PFSK-1 (cell line): Measurements from ENCODE around the gene CATSPER4.

Source experiments
- FOXP2 ChIP-seq: optimal IDR thresholded peaks from 2 replicates; pipeline ENCODE3; 2011; ENCODE audit warnings: borderline replicate concordance, control low read depth, inconsistent platforms; ENCODE audit not compliant: insufficient read depth; ENCODE audit errors: extremely low read length, extremely low read depth
- POLR2AphosphoS5 ChIP-seq: IDR thresholded peaks from 2 replicates; pipeline ENCODE4 v1.6.1; 2012; ENCODE audit warnings: low read depth, mild to moderate bottlenecking, control low read depth, low read length, moderate library complexity
- REST ChIP-seq, 2 experiments: IDR thresholded peaks; 2 replicates each; pipeline versions ENCODE4 v1.6.1 to v1.8.0; 2011 to 2012; ENCODE audit warnings: low read depth in 2 of 2, low read length in 2 of 2, control low read depth in 1 of 2, inconsistent platforms in 1 of 2, mild to moderate bottlenecking in 1 of 2, moderate library complexity in 1 of 2; ENCODE audit not compliant: insufficient read depth in 1 of 2
- SIN3A ChIP-seq: IDR thresholded peaks from 2 replicates; pipeline ENCODE4 v1.6.1; 2012; ENCODE audit warnings: mild to moderate bottlenecking, low read length, moderate library complexity, borderline replicate concordance; ENCODE audit not compliant: insufficient read depth
- TAF1 ChIP-seq: IDR thresholded peaks from 2 replicates; pipeline ENCODE4 v1.6.1; 2012; ENCODE audit warnings: low read length, control low read depth, borderline replicate concordance; ENCODE audit not compliant: insufficient read depth

The CATSPER4 gene

DNA sequence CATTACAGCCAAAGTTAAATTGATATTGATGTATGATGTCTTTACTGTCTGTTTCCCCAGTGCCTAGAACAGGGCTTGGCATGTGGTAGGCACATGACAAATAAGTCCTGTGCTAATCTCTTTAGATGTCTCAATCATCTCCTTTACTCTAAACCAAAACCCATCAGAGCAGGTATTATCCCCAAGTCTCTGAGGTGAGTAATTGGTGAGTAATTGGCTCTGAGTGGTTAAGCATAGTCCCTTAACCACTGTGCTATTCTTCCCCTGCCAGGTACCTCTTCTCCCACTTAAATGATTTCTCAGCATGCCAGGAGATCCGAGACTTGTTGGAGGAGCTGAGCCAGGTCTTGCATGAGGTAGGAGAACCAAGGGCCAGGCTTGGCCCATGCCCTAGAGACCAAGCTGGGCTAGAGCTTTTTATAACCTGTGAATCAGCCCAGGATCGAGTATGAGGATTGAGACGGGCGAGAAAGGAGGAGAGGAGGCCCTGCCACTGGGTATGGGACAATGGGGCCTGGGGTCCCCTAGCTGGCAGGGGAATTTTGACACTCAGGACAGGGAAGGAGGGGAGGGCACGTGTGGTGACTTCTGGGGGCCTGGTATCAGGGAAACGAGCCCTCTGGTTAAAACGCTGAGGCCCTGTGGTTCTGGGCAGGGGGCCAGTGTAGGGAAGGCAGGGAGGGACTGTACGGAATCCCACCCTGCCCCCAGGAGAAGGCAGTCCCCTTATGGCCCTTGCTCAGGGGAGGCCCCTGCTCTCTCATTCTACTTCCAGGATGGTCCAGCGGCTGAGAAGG lies 8.6 kb upstream of the CATSPER4 start:
- no peak for TF ChIP-seq REST (IDR thresholded peaks at IDR 0.05; ENCODE audit: insufficient read depth in 1 of 2, low read depth in 2 of 2, low read length in 2 of 2)
- TF ChIP-seq TAF1, result no peak
- TF ChIP-seq POLR2AphosphoS5, result no peak
- TF ChIP-seq SIN3A, result no peak
- TF ChIP-seq FOXP2, result no peak

GRCh38 chr1:26182383-26182696 lies 8.1 kb upstream of the CATSPER4 start:
- TF ChIP-seq REST (IDR thresholded peaks at IDR 0.05; ENCODE audit: insufficient read depth in 1 of 2, low read depth in 2 of 2, low read length in 2 of 2), result no peak
- no peak for TF ChIP-seq FOXP2
- no peak for TF ChIP-seq SIN3A
- TF ChIP-seq TAF1, result no peak
- TF ChIP-seq POLR2AphosphoS5, result no peak

DNA sequence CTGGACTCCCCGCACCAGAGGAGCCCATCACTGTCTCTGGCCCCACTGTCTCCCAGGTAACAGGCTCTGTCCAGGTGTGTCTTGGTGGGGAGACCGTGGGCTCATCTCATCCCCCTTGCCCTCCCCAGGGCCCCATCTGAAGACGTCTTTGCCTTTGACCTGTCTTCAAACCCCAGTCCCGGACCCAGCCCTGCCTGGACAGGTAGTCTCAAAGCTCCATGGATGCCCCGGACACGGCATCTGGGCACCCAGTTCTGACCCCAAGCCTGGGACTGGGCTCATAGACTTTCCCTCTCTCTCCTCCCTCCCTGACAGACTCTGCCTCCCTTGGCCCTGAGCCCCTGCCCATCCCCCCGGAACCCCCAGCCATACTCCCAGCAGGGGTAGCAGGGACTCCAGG lies 6.3 kb upstream of the CATSPER4 start:
- no peak for TF ChIP-seq POLR2AphosphoS5
- no peak for TF ChIP-seq FOXP2
- TF ChIP-seq TAF1, result no peak
- TF ChIP-seq REST (IDR thresholded peaks at IDR 0.05; ENCODE audit: insufficient read depth in 1 of 2, low read depth in 2 of 2, low read length in 2 of 2), result no peak
- no peak for TF ChIP-seq SIN3A

DNA sequence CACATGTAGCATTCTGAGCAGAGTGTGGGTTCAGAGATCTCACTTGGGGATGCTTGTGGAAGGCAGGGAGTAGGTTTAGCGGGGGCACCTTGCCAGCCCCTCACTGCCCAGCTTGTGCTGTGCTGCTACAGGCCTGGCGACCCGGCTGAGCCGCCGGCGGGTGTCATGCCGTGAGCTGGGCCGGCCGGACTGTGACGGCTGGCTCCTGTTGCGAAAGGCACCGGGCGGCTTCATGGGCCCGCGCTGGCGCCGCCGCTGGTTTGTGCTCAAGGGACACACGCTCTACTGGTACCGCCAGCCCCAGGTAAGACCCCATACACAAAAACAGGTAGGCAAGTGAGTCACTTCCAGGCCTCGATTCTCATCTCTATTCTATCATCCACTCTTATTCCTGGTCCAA lies 5.5 kb upstream of the CATSPER4 start:
- TF ChIP-seq SIN3A (no peak), FOXP2 (no peak), TAF1 (no peak), POLR2AphosphoS5 (no peak), REST (IDR thresholded peaks at IDR 0.05; ENCODE audit: insufficient read depth in 1 of 2, low read depth in 2 of 2, low read length in 2 of 2) (no peak)

DNA sequence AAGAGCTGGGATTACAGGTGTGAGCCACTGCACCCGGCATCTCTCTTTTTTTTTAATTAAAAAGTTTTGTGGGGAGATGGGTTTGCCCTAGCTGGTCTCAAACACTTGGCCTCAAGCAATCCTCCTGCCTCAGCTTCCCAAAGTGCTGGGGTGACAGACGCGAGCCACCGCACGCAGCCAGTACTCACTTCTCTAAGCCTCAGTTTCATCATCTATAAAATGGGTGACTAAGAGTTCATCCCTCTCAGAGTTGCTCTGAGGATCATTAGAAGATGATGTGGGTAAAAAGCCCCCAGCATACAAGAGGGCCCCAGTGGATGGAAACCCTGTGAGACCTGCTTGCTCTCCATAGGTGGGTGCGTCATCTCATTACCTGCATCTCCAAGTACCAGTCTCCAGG lies 2.5 kb upstream of the CATSPER4 start:
- no peak for TF ChIP-seq TAF1
- TF ChIP-seq REST (IDR thresholded peaks at IDR 0.05; ENCODE audit: insufficient read depth in 1 of 2, low read depth in 2 of 2, low read length in 2 of 2), result no peak
- TF ChIP-seq POLR2AphosphoS5, result no peak
- TF ChIP-seq SIN3A, result no peak
